Adrenal gland (tissue), 5 donors: ENCODE data around the gene PTPRD.

ENCODE experiments used
- CTCF ChIP-seq, 6 experiments: fragments of 450-650 bp in 4 of 6; fragments of 200-600 bp in 2 of 6; sonication (generic) in 1 of 6; IDR thresholded peaks; 1 replicate in 5 of 6; 2 replicates in 1 of 6; pipeline versions ENCODE4 v1.5.1 to v1.8.0; 2016 to 2021; ENCODE audit warnings: antibody characterized with exemption in 6 of 6, mild to moderate bottlenecking in 2 of 6, moderate library complexity in 1 of 6
- POLR2A ChIP-seq, 2 donors: fragments of 450-650 bp; IDR thresholded peaks; one replicate each; pipeline ENCODE4 v1.6.1; 2017; ENCODE audit warnings: antibody characterized with exemption in 2 of 2, mild to moderate bottlenecking in 2 of 2, moderate library complexity in 1 of 2
- donor health status: DM: no; HTN: no; CAD: no.

GRCh38 chr9:8701904-8702303 lies 1910.9 kb downstream of the PTPRD start:
- TF ChIP-seq CTCF (IDR thresholded peaks at IDR 0.05): no peak
- no peak for TF ChIP-seq POLR2A (IDR thresholded peaks at IDR 0.05)
